Sigmoid colon (tissue), 7 donors: ENCODE measurements around the gene SORT1. TPM values are rescaled to one million over a fixed set of nuclear protein-coding genes. Genes with fewer than 3 reads are reported as not detected.

Source experiments
- DNase-seq: peaks from one replicate; pipeline ENCODE4 v3.0.0-alpha.2; 2019
- H3K27ac ChIP-seq, 4 donors: fragments of 200-600 bp; sonication (generic); one replicate each; pipeline ENCODE4 v1.5.1; 2016 to 2019; ENCODE audit warnings: mild to moderate bottlenecking in 1 of 4
- H3K27me3 ChIP-seq, 3 donors: fragments of 200-600 bp; sonication (generic); one replicate each; pipeline ENCODE4 v1.5.1; 2019; ENCODE audit warnings: mild to moderate bottlenecking in 1 of 3
- H3K36me3 ChIP-seq, 4 donors: fragments of 200-600 bp; sonication (generic); one replicate each; pipeline ENCODE4 v1.5.1; 2016 to 2019
- H3K4me1 ChIP-seq, 4 donors: fragments of 200-600 bp; sonication (generic); one replicate each; pipeline ENCODE4 v1.5.1; 2017 to 2019
- H3K4me3 ChIP-seq, 4 donors: fragments of 200-600 bp; sonication (generic); one replicate each; pipeline ENCODE4 v1.5.1; 2017 to 2019; ENCODE audit warnings: mild to moderate bottlenecking in 2 of 4, moderate library complexity in 1 of 4
- H3K9me3 ChIP-seq, 4 donors: fragments of 200-600 bp in 3 of 4; sonication (generic) in 3 of 4; one replicate each; pipeline versions ENCODE4 v1.5.1 to v1.6.1; 2013 to 2019
- CTCF ChIP-seq, 4 experiments: fragments of 450-650 bp in 3 of 4; fragments of 200-600 bp in 1 of 4; IDR thresholded peaks; one replicate each; pipeline ENCODE4 v1.5.1; 2016 to 2019; ENCODE audit warnings: antibody characterized with exemption in 4 of 4, mild to moderate bottlenecking in 3 of 4, moderate library complexity in 2 of 4
- EP300 ChIP-seq, 4 donors: sonication (generic); formaldehyde crosslinking; IDR thresholded peaks; one replicate each; pipeline ENCODE4 v1.6.1; 2017; ENCODE audit warnings: antibody characterized with exemption in 4 of 4
- POLR2A ChIP-seq, 2 donors: fragments of 450-650 bp; IDR thresholded peaks; one replicate each; pipeline ENCODE4 v1.6.1; 2016; ENCODE audit warnings: antibody characterized with exemption in 2 of 2, mild to moderate bottlenecking in 2 of 2, moderate library complexity in 2 of 2
- POLR2AphosphoS5 ChIP-seq, 4 donors: sonication (generic); formaldehyde crosslinking; IDR thresholded peaks; one replicate each; pipeline ENCODE4 v1.6.1; 2017; ENCODE audit warnings: antibody characterized with exemption in 4 of 4
- WGBS, 2 donors: extraction: QIAGEN DNeasy Blood & Tissue Kit; methylation state at CpG; one replicate each; pipeline ENCODE4 v1.1.7; 2013; 5-methylcytosine and 5-hydroxymethylcytosine counted together
- intact Hi-C: fragments of 100-400 bp; cut with DNase I; formaldehyde crosslinking; loops from one replicate; pipeline ENCODE4 v1.15.1; 2023
- polyA plus RNA-seq, 3 donors: library from polyadenylated mRNA; stranded (reverse); fragments of 200-250 nt; gene quantifications; one replicate each; pipeline ENCODE4 v1.2.3, GENCODE V29; 2013
- total RNA-seq, 4 donors: library from RNA; depleted of rRNA; stranded (reverse); fragments of >200 nt; gene quantifications; one replicate each; pipeline ENCODE4 v1.1.0, GENCODE V29; 2016
- donor health status: healthy with polysubstance abuse.
- donor health status: Bipolar disorder and iron deficiency.
- donor health status: healthy.

The SORT1 gene
- total and polyA plus RNA-seq, 7 donors = 7.2 to 55.1 (median 37.0) TPM

- Histone ChIP-seq H3K9me3 (no peaks in the 10 kb centered on the region), H3K36me3 (peaks cover 0 to 4% (median 0%) of the 10 kb centered on the region in 4 donors), H3K4me1 (peaks cover 0 to 17% (median 8%) of the 10 kb centered on the region in 4 donors), H3K4me3 (no peak overlapping the region), H3K27me3 (no peaks in the 10 kb centered on the region), H3K27ac (peak overlapping the region in 2 of 4 donors; percentile 21 to 60)
- DNase-seq = no peak
- WGBS, 2 donors = 86 to 88% methylated on average over 9 of the region's 9 CpGs
- TF ChIP-seq CTCF (IDR thresholded peaks at IDR 0.05) = no peak
- no peak for TF ChIP-seq POLR2A (IDR thresholded peaks at IDR 0.05)
- TF ChIP-seq EP300 (IDR thresholded peaks at IDR 0.05) = no peak
- no peak for TF ChIP-seq POLR2AphosphoS5 (IDR thresholded peaks at IDR 0.05)
- intact Hi-C loops = loop anchor here (2.0 to 10.0 kb wide), 2 partner anchors 123 to 259 kb away; partner anchors contain the start of gene GPR61
Measured at GRCh38 chr1:109275706-109276345, 121.9 kb downstream of the SORT1 start.

GRCh38 chr1:109274533-109275476, 122.9 kb downstream of the SORT1 start:
- H3K27me3 ChIP-seq = no peaks in the 10 kb centered on the region
- no peak overlapping the region for H3K4me3 ChIP-seq
- H3K4me1 ChIP-seq = peaks cover 0 to 17% (median 8%) of the 10 kb centered on the region in 4 donors
- TF ChIP-seq POLR2AphosphoS5 (IDR thresholded peaks at IDR 0.05) (peak in 1 of 4 donors; percentile 16), EP300 (IDR thresholded peaks at IDR 0.05) (no peak)
- 16 to 51% methylated on average over 24 of the region's 24 CpGs for WGBS, 2 donors
- no peaks in the 10 kb centered on the region for H3K9me3 ChIP-seq
- intact Hi-C loops = loop anchor here (10.0 kb wide), 1 partner anchor 260 kb away; the partner anchor contains the start of gene GPR61
- peaks cover 0 to 12% (median 0%) of the 10 kb centered on the region in 4 donors for H3K36me3 ChIP-seq
- DNase-seq = peak; percentile 87
- H3K27ac ChIP-seq = peak overlapping the region in 2 of 4 donors; percentile 28 to 60

GRCh38 chr1:109273570-109274288, 124.0 kb downstream of the SORT1 start:
- H3K4me1 ChIP-seq = peaks cover 0 to 17% (median 8%) of the 10 kb centered on the region in 4 donors
- intact Hi-C loops = loop anchor here (10.0 kb wide), 1 partner anchor 261 kb away; the partner anchor contains the start of gene GPR61
- 73 to 84% methylated on average over 30 of the region's 30 CpGs for WGBS, 2 donors

GRCh38 chr1:109272831-109273547, 124.7 kb downstream of the SORT1 start:
- intact Hi-C loops = loop anchor here (10.0 kb wide), 1 partner anchor 262 kb away; the partner anchor contains the start of gene GPR61
- Histone ChIP-seq H3K36me3 (peaks cover 0 to 24% (median 0%) of the 10 kb centered on the region in 4 donors), H3K9me3 (no peaks in the 10 kb centered on the region), H3K4me1 (peaks cover 0 to 17% (median 8%) of the 10 kb centered on the region in 4 donors), H3K4me3 (no peak overlapping the region), H3K27me3 (no peaks in the 10 kb centered on the region), H3K27ac (no peak overlapping the region)
- WGBS, 2 donors = 90 to 91% methylated on average over 16 of the region's 16 CpGs
- TF ChIP-seq CTCF (IDR thresholded peaks at IDR 0.05) (no peak), POLR2AphosphoS5 (IDR thresholded peaks at IDR 0.05) (no peak), POLR2A (IDR thresholded peaks at IDR 0.05) (no peak), EP300 (IDR thresholded peaks at IDR 0.05) (no peak)
- no peak for DNase-seq

More at GRCh38 chr1:109273570-109274288, 124.0 kb downstream of the SORT1 start:
- no peak for DNase-seq
- peaks cover 0 to 19% (median 0%) of the 10 kb centered on the region in 4 donors for H3K36me3 ChIP-seq
- no peaks in the 10 kb centered on the region for H3K9me3 ChIP-seq
- TF ChIP-seq POLR2AphosphoS5 (IDR thresholded peaks at IDR 0.05) (no peak), POLR2A (IDR thresholded peaks at IDR 0.05) (no peak), CTCF (IDR thresholded peaks at IDR 0.05) (no peak), EP300 (IDR thresholded peaks at IDR 0.05) (no peak)
- H3K27me3 ChIP-seq = no peaks in the 10 kb centered on the region
- no peak overlapping the region for H3K4me3 ChIP-seq
- H3K27ac ChIP-seq = peak overlapping the region in 1 of 4 donors; percentile 60
